NCI-H2107 (cell line): ENCODE results near the gene FBXW2.

Experiments
- DNase-seq: peaks from one replicate; lab custom pipeline; 2025; lab: John Stamatoyannopoulos, UW

FBXW2 gene

GRCh38 chr9:120714088-120714845 lies 78.9 kb downstream of the FBXW2 start, which contains the start of gene MEGF9:
TSS of gene MEGF9 (minus strand) at chr9:120714470. CDS start at chr9:120714358, 112 bp downstream.
- peak; percentile 89 for DNase-seq

GRCh38 chr9:120713257-120714087 lies 79.7 kb downstream of the FBXW2 start:
- DNase-seq: no peak

- no peak for DNase-seq
Measured at GRCh38 chr9:120712539-120713031, 80.6 kb downstream of the FBXW2 start.

- no peak for DNase-seq
Measured at GRCh38 chr9:120711841-120712538, 81.2 kb downstream of the FBXW2 start.

GRCh38 chr9:120711354-120711753 lies 81.9 kb downstream of the FBXW2 start:
- no peak for DNase-seq

- peak; percentile 24 for DNase-seq
Measured at GRCh38 chr9:120710110-120710981, 82.9 kb downstream of the FBXW2 start.

- DNase-seq: no peak
Measured at GRCh38 chr9:120708526-120709224, 84.5 kb downstream of the FBXW2 start.

GRCh38 chr9:120707170-120707569 lies 86.0 kb downstream of the FBXW2 start:
- no peak for DNase-seq
